ENCODE data around the gene TPP1.

GRCh38 chr11:6588018-6588417, 31.2 kb downstream of the TPP1 start:
- TF ChIP-seq CTCF (IDR thresholded peaks at IDR 0.05): no peak
- TF ChIP-seq POLR2A (IDR thresholded peaks at IDR 0.05): no peak
